ENCODE results near the gene IRF6. TPM values are rescaled to one million over a fixed set of nuclear protein-coding genes. Genes with fewer than 3 reads are reported as not detected.

IRF6 gene
- total RNA-seq, 2 experiments from 2014 or later, result not detected

DNA sequence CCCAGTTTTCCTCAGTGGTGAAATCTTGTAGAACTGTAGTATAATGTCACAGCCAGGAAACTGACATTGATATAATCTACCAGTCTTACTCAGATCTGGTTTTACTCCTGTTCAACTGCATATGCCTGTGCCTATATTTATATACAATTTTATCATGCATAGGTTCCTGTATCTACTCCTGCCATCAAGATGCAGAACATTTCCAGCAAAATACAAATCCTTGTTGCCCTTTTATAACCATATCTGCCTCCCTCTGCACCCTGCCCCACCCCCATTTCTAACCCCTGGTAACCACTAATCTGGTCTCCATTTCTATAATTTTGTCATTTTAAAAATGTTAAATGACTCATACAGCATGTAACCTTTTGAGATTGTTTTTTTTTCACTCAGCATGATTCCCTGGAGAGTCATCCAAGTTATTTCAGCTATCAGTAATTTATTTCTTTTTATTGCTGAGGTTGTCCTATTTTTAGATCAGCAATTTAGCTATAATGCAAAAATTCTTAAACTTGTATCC, 29.9 kb upstream of the IRF6 start:
- Histone ChIP-seq H3K79me2 (ENCODE audit: insufficient read depth, low read depth, low read length) (no peaks in the 10 kb centered on the region), H4K20me1 (ENCODE audit: insufficient read depth, low read length) (no peaks in the 10 kb centered on the region), H3K4me2 (ENCODE audit: low read length) (no peak overlapping the region), H2AFZ (ENCODE audit: low read length) (no peak overlapping the region), H3K9me2 (ENCODE audit: insufficient read depth, low read length) (no peaks in the 10 kb centered on the region), H3K4me1 (ENCODE audit: insufficient read depth, low read length, poor library complexity, severe bottlenecking) (no peaks in the 10 kb centered on the region), H3K4me3 (ENCODE audit: low read depth, low read length, poor library complexity, severe bottlenecking) (no peak overlapping the region), H3K36me3 (ENCODE audit: insufficient read depth, low read length) (peaks cover 99% of the 10 kb centered on the region), H3K27ac (ENCODE audit: low read depth, low read length, poor library complexity, severe bottlenecking) (no peak overlapping the region), H3K9me3 (ENCODE audit: low read length) (no peaks in the 10 kb centered on the region)
- BruUV-seq (replicated peaks), result no TSS peak
- TF ChIP-seq, protein P1, sequence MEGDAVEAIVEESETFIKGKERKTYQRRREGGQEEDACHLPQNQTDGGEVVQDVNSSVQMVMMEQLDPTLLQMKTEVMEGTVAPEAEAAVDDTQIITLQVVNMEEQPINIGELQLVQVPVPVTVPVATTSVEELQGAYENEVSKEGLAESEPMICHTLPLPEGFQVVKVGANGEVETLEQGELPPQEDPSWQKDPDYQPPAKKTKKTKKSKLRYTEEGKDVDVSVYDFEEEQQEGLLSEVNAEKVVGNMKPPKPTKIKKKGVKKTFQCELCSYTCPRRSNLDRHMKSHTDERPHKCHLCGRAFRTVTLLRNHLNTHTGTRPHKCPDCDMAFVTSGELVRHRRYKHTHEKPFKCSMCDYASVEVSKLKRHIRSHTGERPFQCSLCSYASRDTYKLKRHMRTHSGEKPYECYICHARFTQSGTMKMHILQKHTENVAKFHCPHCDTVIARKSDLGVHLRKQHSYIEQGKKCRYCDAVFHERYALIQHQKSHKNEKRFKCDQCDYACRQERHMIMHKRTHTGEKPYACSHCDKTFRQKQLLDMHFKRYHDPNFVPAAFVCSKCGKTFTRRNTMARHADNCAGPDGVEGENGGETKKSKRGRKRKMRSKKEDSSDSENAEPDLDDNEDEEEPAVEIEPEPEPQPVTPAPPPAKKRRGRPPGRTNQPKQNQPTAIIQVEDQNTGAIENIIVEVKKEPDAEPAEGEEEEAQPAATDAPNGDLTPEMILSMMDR (conservative IDR thresholded peaks at IDR 0.05; ENCODE audit: low read length), result no peak
- no peak for TF ChIP-seq EZH2phosphoT487 (IDR thresholded peaks at IDR 0.05; ENCODE audit: borderline replicate concordance, low read depth, low read length)
- ChIA-PET CTCF (ENCODE audit: unreplicated experiment) (no interaction called here), POLR2A (interaction anchor here (0.6 kb wide), 2 partner anchors 12 to 202 kb away, joined by 3 read pairs; no protein-coding TSS in a partner anchor)
- no peak for DNase-seq (ENCODE audit: low spot score)
- intact Hi-C loops (cut with micrococcal nuclease; ENCODE audit: unreplicated experiment), result no loop called here

DNA sequence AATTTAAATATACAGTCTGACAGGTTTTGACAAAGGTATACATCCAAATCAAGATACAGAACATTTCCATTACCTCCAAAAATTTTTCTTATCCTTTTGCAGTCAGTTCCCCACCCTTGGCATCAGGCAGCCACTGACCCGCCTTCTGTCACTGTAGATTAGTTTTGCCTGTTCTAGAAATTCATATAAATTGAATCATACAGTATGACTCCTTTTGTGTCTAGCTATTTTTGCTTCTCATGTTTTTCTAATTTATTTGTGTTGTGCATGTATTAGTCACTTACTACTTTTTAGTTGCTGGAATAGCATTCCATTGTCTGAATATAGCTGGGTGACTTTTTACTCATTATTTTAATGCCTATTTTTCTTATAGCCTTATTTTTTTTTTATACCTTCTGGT, 25.7 kb upstream of the IRF6 start:
- POLR2A ChIA-PET, result interaction anchor here (0.6 to 0.8 kb wide), 2 partner anchors 14 to 419 kb away, joined by 3 read pairs; no protein-coding TSS in a partner anchor
- Histone ChIP-seq H2AFZ (ENCODE audit: low read length) (no peak overlapping the region), H3K9me3 (ENCODE audit: low read length) (no peaks in the 10 kb centered on the region), H3K36me3 (ENCODE audit: insufficient read depth, low read length) (peaks cover 70% of the 10 kb centered on the region), H3K4me2 (ENCODE audit: low read length) (no peak overlapping the region), H4K20me1 (ENCODE audit: insufficient read depth, low read length) (no peaks in the 10 kb centered on the region), H3K4me3 (ENCODE audit: low read depth, low read length, poor library complexity, severe bottlenecking) (no peak overlapping the region), H3K4me1 (ENCODE audit: insufficient read depth, low read length, poor library complexity, severe bottlenecking) (peaks cover 19% of the 10 kb centered on the region), H3K27ac (ENCODE audit: low read depth, low read length, poor library complexity, severe bottlenecking) (no peak overlapping the region), H3K9me2 (ENCODE audit: insufficient read depth, low read length) (no peaks in the 10 kb centered on the region), H3K79me2 (ENCODE audit: insufficient read depth, low read depth, low read length) (peaks cover 29% of the 10 kb centered on the region)
- no peak for DNase-seq (ENCODE audit: low spot score)
- no peak for TF ChIP-seq EZH2phosphoT487 (IDR thresholded peaks at IDR 0.05; ENCODE audit: borderline replicate concordance, low read depth, low read length)
- TF ChIP-seq, protein P1 (conservative IDR thresholded peaks at IDR 0.05; ENCODE audit: low read length), result no peak
- intact Hi-C loops (cut with micrococcal nuclease; ENCODE audit: unreplicated experiment), result no loop called here
- no TSS peak for BruUV-seq (replicated peaks)
- CTCF ChIA-PET (ENCODE audit: unreplicated experiment), result no interaction called here

DNA sequence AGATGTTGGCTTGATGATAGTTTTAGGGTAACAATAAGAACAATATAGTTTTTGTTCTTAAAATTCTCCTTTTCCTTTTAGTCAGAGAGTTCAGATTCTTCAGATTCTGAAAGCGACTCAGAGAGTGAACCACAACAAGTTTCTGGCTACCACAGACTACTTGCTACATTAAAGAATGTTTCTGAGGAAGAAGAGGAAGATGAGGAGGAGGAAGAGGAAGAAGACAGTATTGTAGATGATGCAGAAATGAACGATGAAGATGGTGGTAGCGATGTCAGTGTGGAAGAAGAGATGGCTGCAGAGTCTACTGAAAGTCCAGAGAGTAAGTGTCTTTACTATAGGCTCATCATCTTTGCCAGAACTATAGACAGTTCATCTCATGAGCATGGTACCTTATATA, 24.8 kb upstream of the IRF6 start:
- H3K9me2 ChIP-seq (ENCODE audit: insufficient read depth, low read length), result no peaks in the 10 kb centered on the region
- ChIA-PET CTCF (ENCODE audit: unreplicated experiment) (interaction anchor here (0.6 kb wide), 1 partner anchor 1707 kb away, joined by 4 read pairs; no protein-coding TSS in a partner anchor), POLR2A (interaction anchor here (0.6 to 1.2 kb wide), 10 partner anchors 8 to 1967 kb away, joined by 3 to 6 read pairs (median 4); partner anchors contain the start of gene TRAF3IP3)
- H3K27ac ChIP-seq (ENCODE audit: low read depth, low read length, poor library complexity, severe bottlenecking), result no peak overlapping the region
- no peak overlapping the region for H3K4me2 ChIP-seq (ENCODE audit: low read length)
- H2AFZ ChIP-seq (ENCODE audit: low read length), result no peak overlapping the region
- no TSS peak for BruUV-seq (replicated peaks)
- H3K79me2 ChIP-seq (ENCODE audit: insufficient read depth, low read depth, low read length), result peaks cover 29% of the 10 kb centered on the region
- no peak for DNase-seq (ENCODE audit: low spot score)
- H3K4me1 ChIP-seq (ENCODE audit: insufficient read depth, low read length, poor library complexity, severe bottlenecking), result peaks cover 19% of the 10 kb centered on the region
- H4K20me1 ChIP-seq (ENCODE audit: insufficient read depth, low read length), result no peaks in the 10 kb centered on the region
- no peak overlapping the region for H3K4me3 ChIP-seq (ENCODE audit: low read depth, low read length, poor library complexity, severe bottlenecking)
- TF ChIP-seq, protein P1 (conservative IDR thresholded peaks at IDR 0.05; ENCODE audit: low read length), result no peak
- TF ChIP-seq EZH2phosphoT487 (IDR thresholded peaks at IDR 0.05; ENCODE audit: borderline replicate concordance, low read depth, low read length), result no peak
- intact Hi-C loops (cut with micrococcal nuclease; ENCODE audit: unreplicated experiment), result no loop called here
- H3K9me3 ChIP-seq (ENCODE audit: low read length), result no peaks in the 10 kb centered on the region
- peaks cover 61% of the 10 kb centered on the region for H3K36me3 ChIP-seq (ENCODE audit: insufficient read depth, low read length)

All from OCI-LY7 (cell line).